ENCODE measurements around the gene HOXC11. TPM values are rescaled to one million over a fixed set of nuclear protein-coding genes. Genes with fewer than 3 reads are reported as not detected.
A peak's percentile ranks its signal among the peaks of the same experiment; 100 is the strongest.

Gene HOXC11
- total RNA-seq, 2 donors from 2014 or later = not detected

DNA sequence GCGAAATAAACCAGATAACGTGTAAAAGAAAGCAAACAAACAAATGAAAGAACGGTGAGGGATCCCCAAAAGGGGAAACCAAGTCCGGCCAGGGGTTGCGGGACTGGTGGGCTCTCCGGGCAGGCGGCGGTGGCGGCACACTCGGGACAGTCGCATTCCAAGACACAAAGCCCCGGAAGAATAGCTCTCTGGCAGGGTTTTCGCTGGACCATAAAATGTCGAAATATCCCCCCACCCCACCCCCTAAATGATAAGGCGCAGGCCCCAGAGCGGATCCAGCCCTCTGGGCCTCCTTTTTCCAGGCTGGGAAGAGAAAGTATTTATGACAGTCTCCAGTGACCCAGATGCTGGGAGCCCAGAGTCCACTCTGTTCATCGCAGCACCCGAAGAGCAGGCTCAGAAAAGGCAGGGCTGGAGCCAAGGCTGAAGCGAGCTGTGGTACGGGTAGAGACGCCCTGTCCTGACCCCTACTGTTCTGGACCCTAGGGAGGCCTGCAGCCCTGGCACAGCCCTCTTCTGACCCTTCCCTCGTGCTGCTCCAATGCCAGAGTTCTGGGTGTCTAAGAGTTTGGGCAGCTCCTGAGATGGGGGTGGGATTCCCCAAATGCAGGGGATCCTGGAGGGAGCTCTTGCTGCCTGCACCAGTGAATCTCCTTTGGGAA lies 33.8 kb downstream of the HOXC11 start:
- Histone ChIP-seq H3K9ac (ENCODE audit: low read depth in 2 of 2, low read length in 2 of 2) (peak overlapping the region; percentile 23 to 50), H3K9me3 (no peaks in the 10 kb centered on the region), H3K27ac (no peak overlapping the region), H3K4me1 (peaks cover 7% of the 10 kb centered on the region), H3K36me3 (no peaks in the 10 kb centered on the region), H3K27me3 (peaks cover 94% of the 10 kb centered on the region), H3K4me3 (peak overlapping the region; percentile 14)
- TF ChIP-seq, protein P1, sequence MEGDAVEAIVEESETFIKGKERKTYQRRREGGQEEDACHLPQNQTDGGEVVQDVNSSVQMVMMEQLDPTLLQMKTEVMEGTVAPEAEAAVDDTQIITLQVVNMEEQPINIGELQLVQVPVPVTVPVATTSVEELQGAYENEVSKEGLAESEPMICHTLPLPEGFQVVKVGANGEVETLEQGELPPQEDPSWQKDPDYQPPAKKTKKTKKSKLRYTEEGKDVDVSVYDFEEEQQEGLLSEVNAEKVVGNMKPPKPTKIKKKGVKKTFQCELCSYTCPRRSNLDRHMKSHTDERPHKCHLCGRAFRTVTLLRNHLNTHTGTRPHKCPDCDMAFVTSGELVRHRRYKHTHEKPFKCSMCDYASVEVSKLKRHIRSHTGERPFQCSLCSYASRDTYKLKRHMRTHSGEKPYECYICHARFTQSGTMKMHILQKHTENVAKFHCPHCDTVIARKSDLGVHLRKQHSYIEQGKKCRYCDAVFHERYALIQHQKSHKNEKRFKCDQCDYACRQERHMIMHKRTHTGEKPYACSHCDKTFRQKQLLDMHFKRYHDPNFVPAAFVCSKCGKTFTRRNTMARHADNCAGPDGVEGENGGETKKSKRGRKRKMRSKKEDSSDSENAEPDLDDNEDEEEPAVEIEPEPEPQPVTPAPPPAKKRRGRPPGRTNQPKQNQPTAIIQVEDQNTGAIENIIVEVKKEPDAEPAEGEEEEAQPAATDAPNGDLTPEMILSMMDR (IDR thresholded peaks at IDR 0.05) = no peak
- intact Hi-C loops (cut with DNase I) = loop anchor here (2.0 to 10.0 kb wide), 2 partner anchors 194 to 348 kb away; no protein-coding TSS in a partner anchor
- no peak for DNase-seq

DNA sequence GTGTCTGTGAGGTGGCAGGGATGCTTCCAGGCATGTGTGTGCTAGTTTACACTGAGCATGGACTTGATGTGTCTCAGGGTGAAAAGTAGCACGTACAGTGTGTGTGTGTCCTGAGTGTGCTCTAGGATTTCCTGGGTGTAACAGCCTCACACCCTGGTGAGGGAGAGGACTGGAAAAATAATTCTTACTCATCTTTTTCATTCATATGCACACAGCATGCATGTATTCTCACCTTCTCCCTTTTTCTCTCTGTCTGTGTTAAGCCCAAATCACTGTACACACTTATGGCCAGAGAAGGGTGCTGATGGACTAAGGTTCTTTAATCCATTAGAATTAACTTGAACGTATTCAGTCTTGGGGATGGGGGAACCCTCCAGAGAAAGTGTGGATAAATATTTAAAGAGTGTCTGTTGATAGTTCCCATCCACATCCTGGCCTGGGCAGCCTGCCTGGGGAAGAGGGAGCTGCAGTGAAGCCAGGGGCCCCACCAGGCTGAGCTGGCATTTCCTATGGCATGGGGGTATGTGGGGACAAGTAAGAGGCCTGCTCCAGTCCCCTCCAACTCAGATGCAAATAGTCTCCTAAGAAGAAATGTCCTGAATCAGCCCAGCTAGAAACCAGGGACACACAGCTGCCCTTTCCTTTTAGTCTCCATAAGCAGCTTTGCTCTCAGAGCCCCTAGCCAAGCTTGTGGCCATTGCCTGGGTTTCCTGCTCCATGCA lies 34.8 kb downstream of the HOXC11 start:
- no peak overlapping the region for H3K9ac ChIP-seq (ENCODE audit: low read depth in 2 of 2, low read length in 2 of 2)
- peaks cover 7% of the 10 kb centered on the region for H3K4me1 ChIP-seq
- intact Hi-C loops (cut with DNase I) = loop anchor here (2.0 to 10.0 kb wide), 2 partner anchors 193 to 347 kb away; no protein-coding TSS in a partner anchor
- no peaks in the 10 kb centered on the region for H3K9me3 ChIP-seq
- no peak overlapping the region for H3K27ac ChIP-seq
- no peaks in the 10 kb centered on the region for H3K36me3 ChIP-seq
- DNase-seq = no peak
- no peak overlapping the region for H3K4me3 ChIP-seq
- TF ChIP-seq, protein P1 (IDR thresholded peaks at IDR 0.05) = no peak
- H3K27me3 ChIP-seq = peaks cover 94% of the 10 kb centered on the region

DNA sequence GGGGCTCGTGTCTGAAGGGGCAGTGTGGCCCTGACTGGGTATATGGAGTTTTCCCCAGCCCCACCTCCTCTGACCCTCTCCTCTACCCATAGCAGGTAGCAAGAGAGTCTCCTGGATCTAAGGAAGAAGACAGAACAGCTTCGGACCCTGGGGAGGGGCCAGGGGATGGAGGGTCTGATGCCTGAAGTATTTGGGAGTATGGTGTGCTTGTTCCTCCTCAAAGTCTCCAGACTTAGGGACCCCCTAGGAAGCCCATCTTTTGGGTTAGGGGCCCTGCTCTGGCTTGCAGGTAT lies 35.3 kb downstream of the HOXC11 start:
- H3K27ac ChIP-seq = no peak overlapping the region
- no peaks in the 10 kb centered on the region for H3K9me3 ChIP-seq
- peaks cover 94% of the 10 kb centered on the region for H3K27me3 ChIP-seq
- H3K4me3 ChIP-seq = no peak overlapping the region
- intact Hi-C loops (cut with DNase I) = loop anchor here (10.0 kb wide), 1 partner anchor 347 kb away; no protein-coding TSS in a partner anchor
- H3K36me3 ChIP-seq = no peaks in the 10 kb centered on the region
- peaks cover 7% of the 10 kb centered on the region for H3K4me1 ChIP-seq
- TF ChIP-seq, protein P1 (IDR thresholded peaks at IDR 0.05) = no peak
- H3K9ac ChIP-seq (ENCODE audit: low read depth in 2 of 2, low read length in 2 of 2) = no peak overlapping the region
- no peak for DNase-seq

DNA sequence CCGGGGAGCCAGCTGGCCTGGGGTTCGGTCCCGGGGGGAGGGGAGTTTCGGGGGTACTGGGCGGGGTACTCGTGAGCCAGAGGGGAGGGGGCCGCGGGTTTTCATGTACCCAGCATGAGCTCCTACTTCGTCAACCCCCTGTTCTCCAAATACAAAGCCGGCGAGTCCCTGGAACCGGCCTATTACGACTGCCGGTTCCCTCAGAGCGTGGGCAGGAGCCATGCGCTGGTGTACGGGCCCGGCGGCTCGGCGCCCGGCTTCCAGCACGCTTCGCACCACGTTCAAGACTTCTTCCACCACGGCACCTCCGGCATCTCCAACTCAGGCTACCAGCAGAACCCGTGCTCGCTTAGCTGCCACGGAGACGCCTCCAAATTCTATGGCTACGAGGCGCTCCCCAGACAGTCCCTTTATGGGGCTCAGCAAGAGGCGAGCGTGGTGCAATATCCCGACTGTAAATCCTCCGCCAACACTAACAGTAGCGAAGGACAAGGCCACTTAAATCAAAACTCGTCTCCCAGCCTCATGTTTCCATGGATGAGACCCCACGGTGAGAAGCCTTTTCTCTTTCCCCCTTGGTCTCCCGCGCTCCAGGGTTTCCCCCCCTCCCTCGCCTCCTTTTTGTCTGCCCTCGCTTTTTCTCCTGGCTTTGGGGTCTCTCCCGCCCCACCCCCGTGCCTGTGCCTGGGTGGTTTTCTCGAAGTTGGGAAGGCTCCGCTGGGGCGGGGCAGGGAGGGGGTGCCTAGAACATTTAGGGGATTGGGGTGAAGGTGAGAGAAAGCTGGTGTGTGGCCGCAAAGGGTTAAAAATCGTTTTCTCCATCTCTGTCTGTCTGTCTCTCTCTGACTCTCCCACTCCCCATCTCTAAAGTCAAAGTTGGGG lies 36.5 kb downstream of the HOXC11 start:
- Histone ChIP-seq H3K36me3 (no peaks in the 10 kb centered on the region), H3K9me3 (no peaks in the 10 kb centered on the region), H3K4me1 (peaks cover 7% of the 10 kb centered on the region), H3K27me3 (peaks cover 92% of the 10 kb centered on the region), H3K4me3 (no peak overlapping the region), H3K9ac (ENCODE audit: low read depth in 2 of 2, low read length in 2 of 2) (no peak overlapping the region), H3K27ac (no peak overlapping the region)
- intact Hi-C loops (cut with DNase I) = loop anchor here (10.0 kb wide), 1 partner anchor 345 kb away; no protein-coding TSS in a partner anchor
- TF ChIP-seq, protein P1 (IDR thresholded peaks at IDR 0.05) = no peak
- DNase-seq = no peak
